Loucy (cell line): ENCODE measurements around the gene CLK3.

Source experiments
- EZH2phosphoT487 ChIP-seq: fragments of 200-600 bp; IDR thresholded peaks from 2 replicates; pipeline ENCODE4 v1.6.1; 2018; ENCODE audit warnings: antibody characterized with exemption, mild to moderate bottlenecking, moderate library complexity, borderline replicate concordance
- TF ChIP-seq, protein P1 (sequence below): fragments of 200-600 bp; sonication (generic); conservative IDR thresholded peaks from 2 replicates; pipeline ENCODE4 v1.5.1; 2014; ENCODE audit warnings: mild to moderate bottlenecking, antibody characterized with exemption, low read length

GRCh38 chr15:74580538-74581350 lies 34.9 kb upstream of the CLK3 start:
- TF ChIP-seq, protein P1, sequence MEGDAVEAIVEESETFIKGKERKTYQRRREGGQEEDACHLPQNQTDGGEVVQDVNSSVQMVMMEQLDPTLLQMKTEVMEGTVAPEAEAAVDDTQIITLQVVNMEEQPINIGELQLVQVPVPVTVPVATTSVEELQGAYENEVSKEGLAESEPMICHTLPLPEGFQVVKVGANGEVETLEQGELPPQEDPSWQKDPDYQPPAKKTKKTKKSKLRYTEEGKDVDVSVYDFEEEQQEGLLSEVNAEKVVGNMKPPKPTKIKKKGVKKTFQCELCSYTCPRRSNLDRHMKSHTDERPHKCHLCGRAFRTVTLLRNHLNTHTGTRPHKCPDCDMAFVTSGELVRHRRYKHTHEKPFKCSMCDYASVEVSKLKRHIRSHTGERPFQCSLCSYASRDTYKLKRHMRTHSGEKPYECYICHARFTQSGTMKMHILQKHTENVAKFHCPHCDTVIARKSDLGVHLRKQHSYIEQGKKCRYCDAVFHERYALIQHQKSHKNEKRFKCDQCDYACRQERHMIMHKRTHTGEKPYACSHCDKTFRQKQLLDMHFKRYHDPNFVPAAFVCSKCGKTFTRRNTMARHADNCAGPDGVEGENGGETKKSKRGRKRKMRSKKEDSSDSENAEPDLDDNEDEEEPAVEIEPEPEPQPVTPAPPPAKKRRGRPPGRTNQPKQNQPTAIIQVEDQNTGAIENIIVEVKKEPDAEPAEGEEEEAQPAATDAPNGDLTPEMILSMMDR, result no peak
- TF ChIP-seq EZH2phosphoT487, result no peak
